ENCODE data around the gene CASQ1.

GRCh38 chr1:160191756-160192155, 1.4 kb downstream of the CASQ1 start:
- TF ChIP-seq, protein P1, sequence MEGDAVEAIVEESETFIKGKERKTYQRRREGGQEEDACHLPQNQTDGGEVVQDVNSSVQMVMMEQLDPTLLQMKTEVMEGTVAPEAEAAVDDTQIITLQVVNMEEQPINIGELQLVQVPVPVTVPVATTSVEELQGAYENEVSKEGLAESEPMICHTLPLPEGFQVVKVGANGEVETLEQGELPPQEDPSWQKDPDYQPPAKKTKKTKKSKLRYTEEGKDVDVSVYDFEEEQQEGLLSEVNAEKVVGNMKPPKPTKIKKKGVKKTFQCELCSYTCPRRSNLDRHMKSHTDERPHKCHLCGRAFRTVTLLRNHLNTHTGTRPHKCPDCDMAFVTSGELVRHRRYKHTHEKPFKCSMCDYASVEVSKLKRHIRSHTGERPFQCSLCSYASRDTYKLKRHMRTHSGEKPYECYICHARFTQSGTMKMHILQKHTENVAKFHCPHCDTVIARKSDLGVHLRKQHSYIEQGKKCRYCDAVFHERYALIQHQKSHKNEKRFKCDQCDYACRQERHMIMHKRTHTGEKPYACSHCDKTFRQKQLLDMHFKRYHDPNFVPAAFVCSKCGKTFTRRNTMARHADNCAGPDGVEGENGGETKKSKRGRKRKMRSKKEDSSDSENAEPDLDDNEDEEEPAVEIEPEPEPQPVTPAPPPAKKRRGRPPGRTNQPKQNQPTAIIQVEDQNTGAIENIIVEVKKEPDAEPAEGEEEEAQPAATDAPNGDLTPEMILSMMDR (tag by site-specific recombination; IDR thresholded peaks at IDR 0.05) = no peak
- TF ChIP-seq, protein P2, sequence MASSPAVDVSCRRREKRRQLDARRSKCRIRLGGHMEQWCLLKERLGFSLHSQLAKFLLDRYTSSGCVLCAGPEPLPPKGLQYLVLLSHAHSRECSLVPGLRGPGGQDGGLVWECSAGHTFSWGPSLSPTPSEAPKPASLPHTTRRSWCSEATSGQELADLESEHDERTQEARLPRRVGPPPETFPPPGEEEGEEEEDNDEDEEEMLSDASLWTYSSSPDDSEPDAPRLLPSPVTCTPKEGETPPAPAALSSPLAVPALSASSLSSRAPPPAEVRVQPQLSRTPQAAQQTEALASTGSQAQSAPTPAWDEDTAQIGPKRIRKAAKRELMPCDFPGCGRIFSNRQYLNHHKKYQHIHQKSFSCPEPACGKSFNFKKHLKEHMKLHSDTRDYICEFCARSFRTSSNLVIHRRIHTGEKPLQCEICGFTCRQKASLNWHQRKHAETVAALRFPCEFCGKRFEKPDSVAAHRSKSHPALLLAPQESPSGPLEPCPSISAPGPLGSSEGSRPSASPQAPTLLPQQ (tag by site-specific recombination; IDR thresholded peaks at IDR 0.05) = no peak
- TF ChIP-seq, protein P3, sequence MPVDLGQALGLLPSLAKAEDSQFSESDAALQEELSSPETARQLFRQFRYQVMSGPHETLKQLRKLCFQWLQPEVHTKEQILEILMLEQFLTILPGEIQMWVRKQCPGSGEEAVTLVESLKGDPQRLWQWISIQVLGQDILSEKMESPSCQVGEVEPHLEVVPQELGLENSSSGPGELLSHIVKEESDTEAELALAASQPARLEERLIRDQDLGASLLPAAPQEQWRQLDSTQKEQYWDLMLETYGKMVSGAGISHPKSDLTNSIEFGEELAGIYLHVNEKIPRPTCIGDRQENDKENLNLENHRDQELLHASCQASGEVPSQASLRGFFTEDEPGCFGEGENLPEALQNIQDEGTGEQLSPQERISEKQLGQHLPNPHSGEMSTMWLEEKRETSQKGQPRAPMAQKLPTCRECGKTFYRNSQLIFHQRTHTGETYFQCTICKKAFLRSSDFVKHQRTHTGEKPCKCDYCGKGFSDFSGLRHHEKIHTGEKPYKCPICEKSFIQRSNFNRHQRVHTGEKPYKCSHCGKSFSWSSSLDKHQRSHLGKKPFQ (tag by site-specific recombination; IDR thresholded peaks at IDR 0.05) = no peak
- TF ChIP-seq MYNN (tag by site-specific recombination; IDR thresholded peaks at IDR 0.05; ENCODE audit: borderline replicate concordance) (no peak), ZNF785 (tag by site-specific recombination; IDR thresholded peaks at IDR 0.05) (no peak), YY1 (tag by site-specific recombination; IDR thresholded peaks at IDR 0.05) (no peak), ZNF274 (IDR thresholded peaks at IDR 0.05; ENCODE audit: low read length) (no peak), ZNF274 (tag by site-specific recombination; IDR thresholded peaks at IDR 0.05; ENCODE audit: borderline replicate concordance) (no peak), ZNF510 (tag by site-specific recombination; IDR thresholded peaks at IDR 0.05; ENCODE audit: insufficient replicate concordance) (no peak), ZNF114 (tag by site-specific recombination; IDR thresholded peaks at IDR 0.05) (no peak), HOXD13 (CRISPR knock-in tag; IDR thresholded peaks at IDR 0.05; ENCODE audit: borderline replicate concordance) (no peak), ZBTB26 (tag by site-specific recombination; optimal IDR thresholded peaks at IDR 0.05) (no peak), ZFHX2 (tag by site-specific recombination; conservative IDR thresholded peaks at IDR 0.05) (no peak)
- TF ChIP-seq, protein P4, sequence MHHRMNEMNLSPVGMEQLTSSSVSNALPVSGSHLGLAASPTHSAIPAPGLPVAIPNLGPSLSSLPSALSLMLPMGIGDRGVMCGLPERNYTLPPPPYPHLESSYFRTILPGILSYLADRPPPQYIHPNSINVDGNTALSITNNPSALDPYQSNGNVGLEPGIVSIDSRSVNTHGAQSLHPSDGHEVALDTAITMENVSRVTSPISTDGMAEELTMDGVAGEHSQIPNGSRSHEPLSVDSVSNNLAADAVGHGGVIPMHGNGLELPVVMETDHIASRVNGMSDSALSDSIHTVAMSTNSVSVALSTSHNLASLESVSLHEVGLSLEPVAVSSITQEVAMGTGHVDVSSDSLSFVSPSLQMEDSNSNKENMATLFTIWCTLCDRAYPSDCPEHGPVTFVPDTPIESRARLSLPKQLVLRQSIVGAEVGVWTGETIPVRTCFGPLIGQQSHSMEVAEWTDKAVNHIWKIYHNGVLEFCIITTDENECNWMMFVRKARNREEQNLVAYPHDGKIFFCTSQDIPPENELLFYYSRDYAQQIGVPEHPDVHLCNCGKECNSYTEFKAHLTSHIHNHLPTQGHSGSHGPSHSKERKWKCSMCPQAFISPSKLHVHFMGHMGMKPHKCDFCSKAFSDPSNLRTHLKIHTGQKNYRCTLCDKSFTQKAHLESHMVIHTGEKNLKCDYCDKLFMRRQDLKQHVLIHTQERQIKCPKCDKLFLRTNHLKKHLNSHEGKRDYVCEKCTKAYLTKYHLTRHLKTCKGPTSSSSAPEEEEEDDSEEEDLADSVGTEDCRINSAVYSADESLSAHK (tag by site-specific recombination; IDR thresholded peaks at IDR 0.05) = no peak

All from HEK293 (cell line).